ENCODE measurements around the gene ACSS2. TPM values are rescaled to one million over a fixed set of nuclear protein-coding genes. Genes with fewer than 3 reads are reported as not detected.
A peak's percentile ranks its signal among the peaks of the same experiment; 100 is the strongest.

ACSS2 gene
- total RNA-seq, 2 experiments from 2014 or later: 14.2 to 14.3 TPM

GRCh38 chr20:34956041-34956458 lies 79.6 kb downstream of the ACSS2 start:
- H3K27me3 Mint-ChIP-seq: no peaks in the 10 kb centered on the region
- intact Hi-C loops (cut with micrococcal nuclease): loop anchor here (5.0 kb wide), 1 partner anchor 124 kb away; no protein-coding TSS in a partner anchor
- CTCF ChIA-PET: interaction anchor here (0.9 to 6.5 kb wide), 11 partner anchors 10 to 140 kb away, joined by 3 to 94 read pairs (median 3); partner anchors contain the start of genes ACSS2 and GGT7

GRCh38 chr20:34956751-34957472 lies 80.5 kb downstream of the ACSS2 start:
- H3K27ac Mint-ChIP-seq: no peak overlapping the region
- no peak for DNase-seq
- H3K4me3 Mint-ChIP-seq: no peak overlapping the region
- peaks cover 4% of the 10 kb centered on the region for H3K36me3 Mint-ChIP-seq (ENCODE audit: low read depth)
- ChIA-PET POLR2A (interaction anchor here (1.4 to 2.5 kb wide), 2 partner anchors 9 to 83 kb away, joined by 3 to 8 read pairs; no protein-coding TSS in a partner anchor), CTCF (interaction anchor here (0.6 to 6.5 kb wide), 7 partner anchors 17 to 1966 kb away, joined by 3 to 94 read pairs (median 4); partner anchors contain the start of genes ACSS2 and GGT7)
- no peak for ATAC-seq
- H3K27me3 Mint-ChIP-seq: no peaks in the 10 kb centered on the region
- no peak for TF ChIP-seq CTCF (IDR thresholded peaks at IDR 0.05)
- intact Hi-C loops (cut with micrococcal nuclease): loop anchor here (5.0 kb wide), 1 partner anchor 125 kb away; no protein-coding TSS in a partner anchor
- H3K4me1 Mint-ChIP-seq (ENCODE audit: low read depth): peaks cover 31% of the 10 kb centered on the region
- H3K9me3 Mint-ChIP-seq: no peaks in the 10 kb centered on the region

More at GRCh38 chr20:34956041-34956458, 79.6 kb downstream of the ACSS2 start:
- no peak for ATAC-seq
- POLR2A ChIA-PET: interaction anchor here (1.1 to 2.5 kb wide), 4 partner anchors 13 to 109 kb away, joined by 3 to 8 read pairs (median 4); partner anchors contain the start of gene ACSS2
- peaks cover 31% of the 10 kb centered on the region for H3K4me1 Mint-ChIP-seq (ENCODE audit: low read depth)
- peak overlapping the region; percentile 99 for H3K4me3 Mint-ChIP-seq
- no peak for TF ChIP-seq CTCF (IDR thresholded peaks at IDR 0.05)
- H3K9me3 Mint-ChIP-seq: no peaks in the 10 kb centered on the region
- peaks cover 4% of the 10 kb centered on the region for H3K36me3 Mint-ChIP-seq (ENCODE audit: low read depth)
- DNase-seq: no peak
- H3K27ac Mint-ChIP-seq: peak overlapping the region; percentile 97

- Mint-ChIP-seq H3K4me3 (no peak overlapping the region), H3K4me1 (ENCODE audit: low read depth) (peaks cover 6% of the 10 kb centered on the region), H3K27ac (no peak overlapping the region), H3K9me3 (no peaks in the 10 kb centered on the region), H3K36me3 (ENCODE audit: low read depth) (no peaks in the 10 kb centered on the region), H3K27me3 (no peaks in the 10 kb centered on the region)
- CTCF ChIA-PET: no interaction called here
- intact Hi-C loops (cut with micrococcal nuclease): no loop called here
- DNase-seq: no peak
- TF ChIP-seq CTCF (IDR thresholded peaks at IDR 0.05): no peak
- ATAC-seq: no peak
- POLR2A ChIA-PET: no interaction called here
Measured at GRCh38 chr20:34964486-34964885, 88.1 kb downstream of the ACSS2 start.

- CTCF ChIA-PET: interaction anchor here (1.3 kb wide), 1 partner anchor 89 kb away, joined by 3 read pairs; the partner anchor contains the start of gene ACSS2
- Mint-ChIP-seq H3K27ac (no peak overlapping the region), H3K9me3 (no peaks in the 10 kb centered on the region), H3K4me3 (no peak overlapping the region), H3K27me3 (no peaks in the 10 kb centered on the region), H3K36me3 (ENCODE audit: low read depth) (no peaks in the 10 kb centered on the region), H3K4me1 (ENCODE audit: low read depth) (peaks cover 6% of the 10 kb centered on the region)
- DNase-seq (no peak), ATAC-seq (no peak)
- TF ChIP-seq CTCF (IDR thresholded peaks at IDR 0.05): no peak
- intact Hi-C loops (cut with micrococcal nuclease): no loop called here
- POLR2A ChIA-PET: no interaction called here
Measured at GRCh38 chr20:34965051-34965450, 88.6 kb downstream of the ACSS2 start.

- POLR2A ChIA-PET: no interaction called here
- no peak overlapping the region for H3K4me3 Mint-ChIP-seq
- H3K27me3 Mint-ChIP-seq: no peaks in the 10 kb centered on the region
- ATAC-seq (no peak), DNase-seq (no peak)
- H3K36me3 Mint-ChIP-seq (ENCODE audit: low read depth): no peaks in the 10 kb centered on the region
- H3K4me1 Mint-ChIP-seq (ENCODE audit: low read depth): no peaks in the 10 kb centered on the region
- H3K27ac Mint-ChIP-seq: no peak overlapping the region
- CTCF ChIA-PET: no interaction called here
- no peaks in the 10 kb centered on the region for H3K9me3 Mint-ChIP-seq
- no peak for TF ChIP-seq CTCF (IDR thresholded peaks at IDR 0.05)
- intact Hi-C loops (cut with micrococcal nuclease): no loop called here
Measured at GRCh38 chr20:34967421-34967820, 91.0 kb downstream of the ACSS2 start.
